Epithelial cell of esophagus (primary cell): ENCODE data around the gene IDNK.
"Not testable (repeated sequence)": the region's sequence is repeated elsewhere in the genome, so short reads cannot be mapped to it uniquely, and the experiment has no call there.

Experiments
- DNase-seq: peaks from one replicate; pipeline ENCODE4 v3.0.0; 2010; ENCODE audit warnings: low read depth
- H3K4me3 ChIP-seq: 2 replicates; pipeline ENCODE4 v1.5.1; 2011; ENCODE audit warnings: mild to moderate bottlenecking, low read length, control low read depth
- TF ChIP-seq, protein P1 (sequence below): IDR thresholded peaks from 2 replicates; pipeline ENCODE4 v1.5.1; 2011; ENCODE audit warnings: low read depth, mild to moderate bottlenecking, low read length, control low read depth, inconsistent platforms; ENCODE audit not compliant: insufficient read depth; ENCODE audit errors: missing control alignments

IDNK gene

DNA sequence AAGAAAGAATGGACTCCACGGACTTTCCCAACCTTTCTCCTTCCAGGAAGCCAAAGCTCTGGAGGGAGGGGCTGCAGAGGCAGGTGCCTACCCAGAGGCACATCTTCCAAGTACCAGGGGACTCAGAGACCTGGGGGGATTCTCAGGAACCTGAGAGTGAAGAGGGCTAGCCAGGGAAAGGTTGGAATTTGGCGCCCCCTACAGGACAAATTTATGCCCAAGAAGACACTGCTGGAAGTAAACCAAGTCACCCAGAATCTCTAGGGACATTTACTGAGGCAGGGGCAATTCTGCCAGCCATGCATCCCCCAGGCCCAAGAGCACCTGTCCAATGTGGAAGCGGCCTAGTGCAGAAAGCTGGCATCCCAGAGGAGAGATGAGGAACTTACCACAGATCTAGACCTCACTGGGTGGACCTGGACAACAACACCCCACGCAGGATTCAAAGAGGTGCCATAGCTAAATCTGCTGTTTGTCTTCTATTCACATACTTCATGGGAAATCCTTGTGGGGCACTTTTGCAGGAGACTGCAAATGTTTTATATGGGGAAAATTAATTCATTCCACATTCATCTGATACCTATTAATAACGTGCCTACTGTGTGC, 25.9 kb upstream of the IDNK start:
- peak; percentile 45 for DNase-seq
- TF ChIP-seq, protein P1, sequence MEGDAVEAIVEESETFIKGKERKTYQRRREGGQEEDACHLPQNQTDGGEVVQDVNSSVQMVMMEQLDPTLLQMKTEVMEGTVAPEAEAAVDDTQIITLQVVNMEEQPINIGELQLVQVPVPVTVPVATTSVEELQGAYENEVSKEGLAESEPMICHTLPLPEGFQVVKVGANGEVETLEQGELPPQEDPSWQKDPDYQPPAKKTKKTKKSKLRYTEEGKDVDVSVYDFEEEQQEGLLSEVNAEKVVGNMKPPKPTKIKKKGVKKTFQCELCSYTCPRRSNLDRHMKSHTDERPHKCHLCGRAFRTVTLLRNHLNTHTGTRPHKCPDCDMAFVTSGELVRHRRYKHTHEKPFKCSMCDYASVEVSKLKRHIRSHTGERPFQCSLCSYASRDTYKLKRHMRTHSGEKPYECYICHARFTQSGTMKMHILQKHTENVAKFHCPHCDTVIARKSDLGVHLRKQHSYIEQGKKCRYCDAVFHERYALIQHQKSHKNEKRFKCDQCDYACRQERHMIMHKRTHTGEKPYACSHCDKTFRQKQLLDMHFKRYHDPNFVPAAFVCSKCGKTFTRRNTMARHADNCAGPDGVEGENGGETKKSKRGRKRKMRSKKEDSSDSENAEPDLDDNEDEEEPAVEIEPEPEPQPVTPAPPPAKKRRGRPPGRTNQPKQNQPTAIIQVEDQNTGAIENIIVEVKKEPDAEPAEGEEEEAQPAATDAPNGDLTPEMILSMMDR = peak; percentile 65
- no peak overlapping the region for H3K4me3 ChIP-seq

DNA sequence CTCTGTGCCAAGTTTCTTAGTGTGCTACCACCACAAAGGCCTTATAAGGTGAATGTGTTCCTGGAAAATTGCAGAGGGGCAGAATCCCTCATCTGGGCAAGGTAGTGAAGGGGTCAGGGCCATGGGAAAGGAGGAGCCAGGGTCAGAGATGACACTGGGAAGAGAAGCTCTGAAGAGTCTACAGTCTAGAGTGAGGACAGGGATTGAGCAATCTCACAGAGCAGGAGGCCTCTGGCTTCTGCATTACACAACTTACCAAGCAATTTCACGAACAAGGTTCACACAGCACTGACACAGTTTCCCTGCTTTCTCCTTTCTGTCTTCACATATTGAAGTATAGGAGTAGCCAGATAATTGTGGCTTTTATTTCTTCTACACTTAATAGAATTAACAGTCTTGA, 24.5 kb upstream of the IDNK start:
- TF ChIP-seq, protein P1 = no peak
- DNase-seq = peak; percentile 29
- no peak overlapping the region for H3K4me3 ChIP-seq

DNA sequence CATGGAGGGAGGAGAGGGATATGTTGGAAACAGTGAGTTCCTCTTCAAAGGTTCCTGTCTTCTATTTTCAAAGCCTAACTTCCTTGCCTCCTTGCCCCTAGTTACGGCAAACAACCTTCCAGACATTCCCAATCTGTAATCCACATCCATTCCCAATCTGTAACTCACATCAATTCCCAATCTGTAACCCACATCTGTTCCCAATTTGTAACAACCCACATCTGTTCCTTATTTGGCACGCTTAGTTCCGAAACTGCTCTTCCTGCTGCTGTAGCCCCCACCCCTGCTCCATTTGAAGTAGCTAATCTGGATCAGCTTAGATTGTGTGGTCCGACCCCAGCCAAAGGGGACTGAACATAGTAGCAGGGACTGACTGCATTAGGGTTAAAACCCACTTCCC, 23.9 kb upstream of the IDNK start:
- TF ChIP-seq, protein P1 = no peak
- no peak for DNase-seq
- H3K4me3 ChIP-seq = no peak overlapping the region

DNA sequence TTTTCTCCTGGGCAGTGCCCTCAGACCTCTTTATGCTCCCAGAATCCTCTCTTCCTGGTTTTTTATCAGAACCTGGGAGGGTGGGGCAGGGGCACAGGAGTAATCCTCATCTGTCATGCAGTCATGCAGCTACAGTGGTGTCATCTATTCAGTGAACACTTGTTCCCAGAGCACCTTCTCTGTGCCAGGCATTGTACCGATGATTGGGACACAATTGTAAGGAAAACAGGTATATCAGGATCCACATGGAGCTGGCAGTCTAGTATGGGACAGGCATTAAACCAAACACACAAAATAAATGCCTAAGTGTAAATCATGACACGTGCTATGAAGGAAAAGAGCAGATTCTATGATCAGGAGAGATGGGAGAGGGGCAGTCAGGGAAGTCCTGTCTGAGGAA, 21.5 kb upstream of the IDNK start:
- DNase-seq = peak; percentile 31
- TF ChIP-seq, protein P1 = no peak
- H3K4me3 ChIP-seq = no peak overlapping the region

DNA sequence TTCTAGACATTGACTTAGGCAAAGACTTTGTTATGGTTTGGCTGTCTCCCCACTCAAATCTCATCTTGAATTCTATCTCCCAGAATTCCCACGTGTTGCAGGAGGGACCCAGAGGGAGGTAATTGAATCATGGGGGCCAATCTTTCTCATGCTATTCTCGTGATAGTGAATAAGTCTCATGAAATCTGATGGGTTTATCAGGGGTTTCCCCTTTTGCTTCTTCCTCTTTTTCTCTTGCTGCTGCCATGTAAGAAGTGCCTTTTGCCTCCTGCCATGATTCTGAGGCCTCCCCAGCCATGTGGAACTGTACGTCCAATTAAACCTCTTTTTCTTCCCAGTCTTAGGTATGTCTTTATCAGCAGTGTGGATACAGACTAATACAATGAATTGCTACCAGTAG, 15.3 kb upstream of the IDNK start:
- DNase-seq, H3K4me3 ChIP-seq: not testable (repeated sequence)

DNA sequence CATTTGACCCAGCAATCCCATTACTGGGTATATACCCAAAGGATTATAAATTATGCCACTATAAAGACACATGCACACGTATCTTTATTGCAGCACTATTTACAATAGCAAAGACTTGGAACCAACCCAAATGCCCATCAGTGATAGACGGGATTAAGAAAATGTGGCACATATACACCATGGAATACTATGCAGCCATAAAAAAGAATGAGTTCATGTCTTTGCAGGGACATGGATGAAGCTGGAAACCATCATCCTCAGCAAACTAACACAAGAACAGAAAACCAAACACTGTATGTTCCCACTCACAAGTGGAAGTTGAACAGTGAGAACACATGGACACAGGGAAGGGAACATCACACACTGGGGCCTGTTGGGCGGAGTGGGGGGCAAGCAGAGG, 9.6 kb upstream of the IDNK start:
- not testable (repeated sequence) for H3K4me3 ChIP-seq, DNase-seq

DNA sequence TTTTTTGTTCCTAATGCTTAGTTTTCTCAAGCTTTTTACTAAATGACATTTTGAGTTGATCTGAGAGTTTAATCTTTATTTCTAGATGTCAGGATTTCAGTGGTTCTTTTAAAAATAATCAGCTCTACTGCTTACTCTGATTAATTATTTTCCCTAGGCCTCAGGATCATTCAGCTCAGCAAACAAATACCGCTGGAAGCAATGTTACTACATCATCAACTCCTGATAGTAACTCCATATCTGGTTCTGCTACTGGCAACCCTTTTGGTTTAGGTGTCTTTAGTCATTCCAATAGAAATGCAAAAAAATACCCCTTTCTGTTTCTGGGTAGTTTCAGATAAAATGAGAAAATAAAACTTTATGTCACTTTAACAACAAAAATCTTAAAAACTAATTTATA, 5.6 kb upstream of the IDNK start:
- DNase-seq = no peak
- H3K4me3 ChIP-seq = no peak overlapping the region
- TF ChIP-seq, protein P1 = no peak

DNA sequence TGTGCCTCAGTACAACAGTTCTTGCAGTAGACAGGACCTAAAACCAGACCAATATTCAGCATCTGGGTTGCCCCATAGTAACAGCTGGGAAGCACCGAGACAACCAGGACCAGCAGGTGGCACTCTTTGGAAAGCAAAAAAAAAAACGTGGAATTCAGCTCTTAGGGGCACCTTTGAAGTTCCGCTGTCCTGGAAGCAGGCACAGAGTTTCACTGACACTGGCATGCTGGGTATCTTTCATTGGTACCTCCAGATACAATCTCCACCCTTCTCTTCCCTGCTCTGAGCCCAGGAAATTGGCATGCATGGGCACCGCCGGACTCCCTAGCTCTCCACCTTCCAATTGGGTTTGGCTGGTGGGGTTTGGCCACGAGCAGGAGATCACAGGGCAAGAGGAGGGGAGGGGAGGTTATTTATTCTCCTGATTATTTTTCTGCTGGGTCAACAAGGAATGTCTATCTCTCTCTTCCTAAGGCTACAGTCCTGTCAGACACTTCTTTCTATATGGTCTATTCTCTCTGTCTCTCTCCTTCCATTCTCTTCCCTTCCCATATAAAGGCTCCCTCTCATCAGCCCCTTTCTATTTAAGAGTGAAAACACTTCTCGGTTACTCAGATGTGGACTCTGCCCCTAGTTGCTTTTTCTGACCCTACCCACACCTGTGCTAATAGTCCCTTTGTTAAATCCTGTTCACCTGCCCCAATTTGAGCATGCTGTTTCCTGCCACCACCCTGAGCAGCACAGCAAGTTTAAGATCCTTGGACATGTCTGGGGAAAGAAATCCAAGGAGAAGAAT, 1.9 kb upstream of the IDNK start:
- TF ChIP-seq, protein P1 = peak; percentile 80
- no peak overlapping the region for H3K4me3 ChIP-seq
- peak; percentile 60 for DNase-seq
